Transverse colon (tissue), 4 donors: Measurements from ENCODE around the gene PSMB7.

Source experiments
- POLR2A ChIP-seq: fragments of 450-650 bp; IDR thresholded peaks from one replicate; pipeline ENCODE4 v1.6.1; 2016; ENCODE audit warnings: antibody characterized with exemption, mild to moderate bottlenecking, moderate library complexity
- POLR2AphosphoS5 ChIP-seq, 3 donors: sonication (generic); formaldehyde crosslinking; IDR thresholded peaks; one replicate each; pipeline ENCODE4 v1.6.1; 2016; ENCODE audit warnings: antibody characterized with exemption in 3 of 3
- TF ChIP-seq, protein P1 (sequence below), 5 experiments: fragments of 200-600 bp in 3 of 5; fragments of 450-650 bp in 2 of 5; sonication (generic) in 3 of 5; IDR thresholded peaks; 1 replicate in 2 of 5; 2 replicates in 3 of 5; pipeline ENCODE4 v1.5.1; 2016 to 2017; ENCODE audit warnings: antibody characterized with exemption in 5 of 5, inconsistent platforms in 3 of 5, mild to moderate bottlenecking in 2 of 5, moderate library complexity in 1 of 5

DNA sequence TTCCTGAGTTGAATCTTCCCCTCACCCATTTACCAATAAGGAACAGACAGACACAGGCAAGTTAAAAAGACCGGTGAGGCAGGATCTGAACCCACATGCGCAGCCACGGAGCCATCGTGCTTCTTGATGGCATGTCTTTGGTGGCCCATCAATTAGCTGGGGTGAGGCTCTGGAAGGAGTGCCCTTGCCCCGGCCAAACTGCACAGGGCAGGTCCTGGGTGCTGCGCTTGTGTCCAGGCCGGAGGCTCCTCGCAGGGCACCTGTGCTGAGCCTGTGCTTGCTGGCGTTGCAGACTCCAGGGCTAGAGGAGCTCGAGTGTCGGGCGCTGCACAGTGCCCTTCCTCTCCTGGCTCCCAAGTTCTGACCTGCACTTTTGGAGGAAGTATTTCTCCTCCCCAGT is 66.4 kb downstream of the PSMB7 start:
- TF ChIP-seq POLR2AphosphoS5 (IDR thresholded peaks at IDR 0.05) (no peak), POLR2A (no peak)
- TF ChIP-seq, protein P1, sequence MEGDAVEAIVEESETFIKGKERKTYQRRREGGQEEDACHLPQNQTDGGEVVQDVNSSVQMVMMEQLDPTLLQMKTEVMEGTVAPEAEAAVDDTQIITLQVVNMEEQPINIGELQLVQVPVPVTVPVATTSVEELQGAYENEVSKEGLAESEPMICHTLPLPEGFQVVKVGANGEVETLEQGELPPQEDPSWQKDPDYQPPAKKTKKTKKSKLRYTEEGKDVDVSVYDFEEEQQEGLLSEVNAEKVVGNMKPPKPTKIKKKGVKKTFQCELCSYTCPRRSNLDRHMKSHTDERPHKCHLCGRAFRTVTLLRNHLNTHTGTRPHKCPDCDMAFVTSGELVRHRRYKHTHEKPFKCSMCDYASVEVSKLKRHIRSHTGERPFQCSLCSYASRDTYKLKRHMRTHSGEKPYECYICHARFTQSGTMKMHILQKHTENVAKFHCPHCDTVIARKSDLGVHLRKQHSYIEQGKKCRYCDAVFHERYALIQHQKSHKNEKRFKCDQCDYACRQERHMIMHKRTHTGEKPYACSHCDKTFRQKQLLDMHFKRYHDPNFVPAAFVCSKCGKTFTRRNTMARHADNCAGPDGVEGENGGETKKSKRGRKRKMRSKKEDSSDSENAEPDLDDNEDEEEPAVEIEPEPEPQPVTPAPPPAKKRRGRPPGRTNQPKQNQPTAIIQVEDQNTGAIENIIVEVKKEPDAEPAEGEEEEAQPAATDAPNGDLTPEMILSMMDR (IDR thresholded peaks at IDR 0.05) = no peak
